Measurements from ENCODE around the gene PPTC7.
"Not testable (repeated sequence)": the region's sequence is repeated elsewhere in the genome, so short reads cannot be mapped to it uniquely, and the experiment has no call there.

Gene PPTC7

GRCh38 chr12:110597885-110598284 lies 14.8 kb upstream of the PPTC7 start:
- Histone ChIP-seq H3K27me3 (ENCODE audit: control insufficient read depth, low read length) (no peaks in the 10 kb centered on the region), H3K79me2 (ENCODE audit: control insufficient read depth, low read length) (no peaks in the 10 kb centered on the region), H3K4me1 (ENCODE audit: control insufficient read depth, low read length) (peaks cover 17% of the 10 kb centered on the region), H3K36me3 (ENCODE audit: control insufficient read depth, low read length) (no peaks in the 10 kb centered on the region), H3F3A (ENCODE audit: control insufficient read depth, insufficient read depth) (no peaks in the 10 kb centered on the region), H3K4me2 (ENCODE audit: low read length) (no peak overlapping the region), H3K27ac (ENCODE audit: low read depth, low read length) (no peak overlapping the region), H4K20me1 (ENCODE audit: control insufficient read depth, insufficient read depth, low read depth, low read length) (no peaks in the 10 kb centered on the region), H3K4me3 (ENCODE audit: low read length) (no peak overlapping the region), H3K9me2 (replicated peaks; ENCODE audit: control insufficient read depth, low read length) (no peaks in the 10 kb centered on the region), H3K9me3 (ENCODE audit: control insufficient read depth, insufficient read depth, low read length) (no peaks in the 10 kb centered on the region)
- TF ChIP-seq, protein P1, sequence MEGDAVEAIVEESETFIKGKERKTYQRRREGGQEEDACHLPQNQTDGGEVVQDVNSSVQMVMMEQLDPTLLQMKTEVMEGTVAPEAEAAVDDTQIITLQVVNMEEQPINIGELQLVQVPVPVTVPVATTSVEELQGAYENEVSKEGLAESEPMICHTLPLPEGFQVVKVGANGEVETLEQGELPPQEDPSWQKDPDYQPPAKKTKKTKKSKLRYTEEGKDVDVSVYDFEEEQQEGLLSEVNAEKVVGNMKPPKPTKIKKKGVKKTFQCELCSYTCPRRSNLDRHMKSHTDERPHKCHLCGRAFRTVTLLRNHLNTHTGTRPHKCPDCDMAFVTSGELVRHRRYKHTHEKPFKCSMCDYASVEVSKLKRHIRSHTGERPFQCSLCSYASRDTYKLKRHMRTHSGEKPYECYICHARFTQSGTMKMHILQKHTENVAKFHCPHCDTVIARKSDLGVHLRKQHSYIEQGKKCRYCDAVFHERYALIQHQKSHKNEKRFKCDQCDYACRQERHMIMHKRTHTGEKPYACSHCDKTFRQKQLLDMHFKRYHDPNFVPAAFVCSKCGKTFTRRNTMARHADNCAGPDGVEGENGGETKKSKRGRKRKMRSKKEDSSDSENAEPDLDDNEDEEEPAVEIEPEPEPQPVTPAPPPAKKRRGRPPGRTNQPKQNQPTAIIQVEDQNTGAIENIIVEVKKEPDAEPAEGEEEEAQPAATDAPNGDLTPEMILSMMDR (IDR thresholded peaks at IDR 0.05; ENCODE audit: low read depth, low read length, poor library complexity, severe bottlenecking) = no peak

DNA sequence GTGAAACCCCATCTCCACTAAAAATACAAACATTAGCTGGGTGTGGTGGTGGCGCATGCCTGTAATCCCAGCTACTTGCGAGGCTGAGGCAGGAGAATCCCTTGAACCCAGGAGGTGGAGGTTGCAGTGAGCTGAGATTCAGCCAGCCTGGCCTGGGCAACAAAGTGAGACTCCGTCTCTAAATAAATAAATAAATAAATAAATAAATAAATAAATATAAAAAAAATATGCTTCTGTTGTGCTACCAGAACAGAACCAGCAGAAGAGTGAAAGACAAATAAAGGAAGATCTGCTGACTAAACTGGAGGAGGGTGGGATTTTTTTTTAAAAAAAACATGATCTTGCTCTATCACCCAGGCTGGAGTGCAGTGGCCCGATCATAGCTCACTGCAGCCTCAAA lies 9.8 kb upstream of the PPTC7 start:
- H3K27me3 ChIP-seq (ENCODE audit: control insufficient read depth, low read length); H4K20me1 ChIP-seq (ENCODE audit: control insufficient read depth, insufficient read depth, low read depth, low read length); H3K4me3 ChIP-seq (ENCODE audit: low read length); H3K4me2 ChIP-seq (ENCODE audit: low read length); H3K9me2 ChIP-seq (replicated peaks; ENCODE audit: control insufficient read depth, low read length); H3K36me3 ChIP-seq (ENCODE audit: control insufficient read depth, low read length); H3K27ac ChIP-seq (ENCODE audit: low read depth, low read length); H3K79me2 ChIP-seq (ENCODE audit: control insufficient read depth, low read length); H3K9me3 ChIP-seq (ENCODE audit: control insufficient read depth, insufficient read depth, low read length): not testable (repeated sequence)
- H3K4me1 ChIP-seq (ENCODE audit: control insufficient read depth, low read length) = peaks cover 24% of the 10 kb centered on the region
- peaks cover 12% of the 10 kb centered on the region for H3F3A ChIP-seq (ENCODE audit: control insufficient read depth, insufficient read depth)

DNA sequence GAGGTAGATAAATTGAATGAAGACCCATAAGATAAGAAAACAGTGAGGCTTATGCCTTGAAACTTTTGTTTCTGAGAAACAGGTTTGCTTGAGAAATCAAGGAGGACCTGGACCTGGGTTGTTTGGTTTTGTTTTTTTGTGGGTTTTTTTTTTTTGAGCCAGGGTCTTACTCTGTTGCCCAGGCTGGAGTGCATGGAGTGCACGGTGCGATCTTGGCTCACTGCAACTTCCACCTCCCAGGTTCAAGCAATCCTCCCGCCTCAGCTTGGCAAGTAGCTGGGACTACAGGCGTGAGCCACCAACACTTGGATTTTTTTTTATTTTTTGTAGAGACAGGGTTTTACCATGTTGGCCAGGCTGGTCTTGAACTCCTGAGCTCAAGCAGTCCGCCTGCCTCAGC lies 9.0 kb upstream of the PPTC7 start:
- no peaks in the 10 kb centered on the region for H3K9me3 ChIP-seq (ENCODE audit: control insufficient read depth, insufficient read depth, low read length)
- TF ChIP-seq, protein P1 (IDR thresholded peaks at IDR 0.05; ENCODE audit: low read depth, low read length, poor library complexity, severe bottlenecking) = no peak
- no peak for TF ChIP-seq EZH2phosphoT487 (IDR thresholded peaks at IDR 0.05; ENCODE audit: borderline replicate concordance, low read length)
- H3K79me2 ChIP-seq (ENCODE audit: control insufficient read depth, low read length) = no peaks in the 10 kb centered on the region
- H4K20me1 ChIP-seq (ENCODE audit: control insufficient read depth, insufficient read depth, low read depth, low read length) = no peaks in the 10 kb centered on the region
- H3K4me1 ChIP-seq (ENCODE audit: control insufficient read depth, low read length) = peaks cover 24% of the 10 kb centered on the region
- H3K4me2 ChIP-seq (ENCODE audit: low read length) = no peak overlapping the region
- no peaks in the 10 kb centered on the region for H3K36me3 ChIP-seq (ENCODE audit: control insufficient read depth, low read length)
- H3K27me3 ChIP-seq (ENCODE audit: control insufficient read depth, low read length) = no peaks in the 10 kb centered on the region
- no peak overlapping the region for H3K27ac ChIP-seq (ENCODE audit: low read depth, low read length)
- H3K4me3 ChIP-seq (ENCODE audit: low read length) = no peak overlapping the region
- no peaks in the 10 kb centered on the region for H3K9me2 ChIP-seq (replicated peaks; ENCODE audit: control insufficient read depth, low read length)
- H3F3A ChIP-seq (ENCODE audit: control insufficient read depth, insufficient read depth) = peaks cover 12% of the 10 kb centered on the region

DNA sequence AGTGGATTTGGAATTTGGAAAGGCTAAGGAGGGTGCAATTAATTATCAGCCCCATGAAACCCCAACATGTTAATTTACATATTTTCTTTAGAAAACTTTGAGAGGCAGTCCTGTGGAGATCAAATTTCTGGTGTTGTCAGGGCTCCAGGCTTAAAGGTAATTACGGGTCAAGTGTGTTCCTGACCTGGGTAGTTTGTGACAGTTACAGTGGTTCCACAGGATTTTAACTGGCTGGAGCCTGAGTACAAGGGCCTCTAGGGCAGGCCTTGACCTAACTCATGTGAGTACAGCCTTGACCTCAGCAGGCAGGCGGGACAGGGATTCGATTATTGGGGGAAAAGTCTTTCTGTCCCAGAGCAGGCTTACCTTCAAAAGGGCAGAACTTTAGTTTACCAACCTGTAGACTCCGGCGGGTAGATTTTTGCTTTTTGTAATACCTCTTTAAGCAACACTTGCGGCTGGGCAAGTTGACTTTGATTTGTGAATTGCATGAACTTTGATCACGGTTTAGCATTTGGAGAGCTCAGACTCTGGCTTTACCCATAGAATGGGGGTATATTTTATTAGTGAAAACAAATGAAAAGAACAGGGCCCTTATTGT lies 8.4 kb upstream of the PPTC7 start:
- H3K4me3 ChIP-seq (ENCODE audit: low read length) = no peak overlapping the region
- H3K27me3 ChIP-seq (ENCODE audit: control insufficient read depth, low read length) = no peaks in the 10 kb centered on the region
- peaks cover 12% of the 10 kb centered on the region for H3F3A ChIP-seq (ENCODE audit: control insufficient read depth, insufficient read depth)
- no peaks in the 10 kb centered on the region for H3K9me3 ChIP-seq (ENCODE audit: control insufficient read depth, insufficient read depth, low read length)
- H3K79me2 ChIP-seq (ENCODE audit: control insufficient read depth, low read length) = no peaks in the 10 kb centered on the region
- peak overlapping the region; percentile 46; the same call in 1 of the 2 replicates for H3K4me2 ChIP-seq (ENCODE audit: low read length)
- H3K4me1 ChIP-seq (ENCODE audit: control insufficient read depth, low read length) = peaks cover 24% of the 10 kb centered on the region
- no peaks in the 10 kb centered on the region for H3K9me2 ChIP-seq (replicated peaks; ENCODE audit: control insufficient read depth, low read length)
- TF ChIP-seq, protein P1 (IDR thresholded peaks at IDR 0.05; ENCODE audit: low read depth, low read length, poor library complexity, severe bottlenecking) = no peak
- TF ChIP-seq EZH2phosphoT487 (IDR thresholded peaks at IDR 0.05; ENCODE audit: borderline replicate concordance, low read length) = no peak
- no peaks in the 10 kb centered on the region for H4K20me1 ChIP-seq (ENCODE audit: control insufficient read depth, insufficient read depth, low read depth, low read length)
- no peaks in the 10 kb centered on the region for H3K36me3 ChIP-seq (ENCODE audit: control insufficient read depth, low read length)
- H3K27ac ChIP-seq (ENCODE audit: low read depth, low read length) = no peak overlapping the region

All from DOHH2 (cell line).